ENCODE measurements around the gene MED29.
"Not testable (repeated sequence)": the region's sequence is repeated elsewhere in the genome, so short reads cannot be mapped to it uniquely, and the experiment has no call there.

The MED29 gene

DNA sequence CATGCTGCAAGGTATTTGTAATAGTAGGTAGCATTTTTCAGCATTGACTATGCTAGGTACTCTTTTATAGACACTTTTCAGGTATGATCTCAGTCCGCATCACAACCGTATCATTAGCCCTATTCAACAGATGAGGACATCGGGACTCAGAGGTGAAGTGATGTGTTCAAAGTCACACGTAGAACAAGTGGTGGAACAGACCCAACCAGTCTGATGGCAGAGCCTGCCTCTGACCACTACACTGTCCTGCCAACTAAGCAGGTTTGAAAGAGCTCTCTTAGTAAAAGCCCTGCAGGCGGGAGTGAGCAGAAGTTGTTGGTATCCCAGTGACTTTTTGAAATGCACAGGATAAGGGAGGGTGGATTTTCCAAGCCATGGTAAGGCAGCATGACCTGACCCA lies 20.4 kb upstream of the MED29 start:
- no peak for DNase-seq (ENCODE audit: extremely low read depth in 1 of 2, low read depth in 1 of 2)

DNA sequence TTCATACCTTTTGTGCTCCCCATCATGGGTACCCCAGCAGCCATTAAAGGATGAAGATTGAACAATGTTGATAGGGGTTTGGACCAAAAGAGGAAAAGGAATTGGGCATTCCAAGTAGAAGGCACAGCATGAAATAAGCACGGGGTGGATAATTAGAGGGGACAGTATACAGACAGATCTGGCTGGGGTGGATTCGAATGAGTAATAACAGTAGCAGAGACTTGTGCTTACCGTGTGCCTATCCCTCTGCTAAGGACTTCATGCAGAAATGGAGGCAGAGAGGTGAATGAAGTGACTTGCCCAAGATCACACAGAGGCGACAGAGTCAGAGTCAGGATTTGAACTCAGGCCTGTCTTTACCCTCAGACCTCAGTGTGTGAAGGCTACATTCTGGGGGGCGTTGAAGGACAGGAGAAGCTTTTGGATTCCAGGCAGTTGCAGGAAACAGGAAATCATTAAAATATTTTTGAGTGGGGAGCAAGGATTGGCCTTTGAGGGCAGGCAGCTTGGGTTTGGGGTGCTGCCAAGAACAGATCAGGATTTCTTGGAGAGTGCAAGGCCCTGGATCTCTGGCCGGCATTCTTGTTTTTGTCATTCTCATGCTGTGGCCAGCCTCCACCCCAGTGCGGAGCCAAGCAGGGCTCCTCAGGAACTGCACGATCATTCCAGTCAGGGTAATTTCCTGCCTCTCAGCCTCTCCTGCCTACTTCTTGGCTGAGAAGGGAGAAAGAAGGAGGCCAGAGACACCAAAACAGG lies 19.0 kb upstream of the MED29 start:
- DNase-seq (ENCODE audit: extremely low read depth in 1 of 2, low read depth in 1 of 2): no peak

DNA sequence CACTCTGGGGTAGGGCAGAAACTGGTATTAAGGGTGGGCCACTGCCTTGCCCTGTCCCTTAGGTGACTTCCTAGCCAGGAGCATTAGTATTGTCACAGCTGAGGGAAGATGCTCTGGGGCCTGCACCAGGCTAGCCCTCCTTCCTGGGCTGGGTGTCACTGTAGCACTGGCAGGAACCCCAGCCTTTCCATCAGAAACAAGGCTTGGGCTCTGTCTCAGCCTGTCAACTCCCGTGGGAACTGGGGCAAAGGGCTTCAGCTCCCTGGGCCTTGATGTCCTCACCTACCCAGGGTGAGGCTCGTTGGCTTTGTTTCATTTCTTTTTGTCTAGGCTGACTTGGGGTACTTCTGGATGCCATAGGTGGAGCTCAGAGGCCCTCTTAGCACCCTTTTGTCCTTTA lies 18.2 kb upstream of the MED29 start:
- no peak for DNase-seq (ENCODE audit: extremely low read depth in 1 of 2, low read depth in 1 of 2)

DNA sequence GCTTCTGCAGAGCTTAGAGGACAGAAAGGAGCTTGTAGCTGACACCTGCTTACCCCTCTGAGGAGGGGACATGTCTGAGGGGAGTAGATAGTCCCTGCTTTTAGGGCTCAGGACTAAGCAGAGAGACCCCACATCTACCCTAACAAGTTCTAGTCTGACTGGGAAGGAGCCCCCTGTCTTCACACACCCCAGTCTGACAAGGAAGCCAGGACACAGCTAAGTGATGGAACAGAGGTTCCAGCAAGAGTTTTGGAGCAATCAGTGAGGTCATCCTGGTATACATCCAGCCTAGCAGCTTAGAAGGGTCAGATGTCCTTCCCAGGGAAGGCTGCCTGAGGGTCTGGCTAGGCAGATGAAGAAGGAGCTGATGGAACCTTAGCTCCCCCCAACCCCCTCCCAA lies 15.2 kb upstream of the MED29 start:
- DNase-seq (ENCODE audit: extremely low read depth in 1 of 2, low read depth in 1 of 2): no peak

DNA sequence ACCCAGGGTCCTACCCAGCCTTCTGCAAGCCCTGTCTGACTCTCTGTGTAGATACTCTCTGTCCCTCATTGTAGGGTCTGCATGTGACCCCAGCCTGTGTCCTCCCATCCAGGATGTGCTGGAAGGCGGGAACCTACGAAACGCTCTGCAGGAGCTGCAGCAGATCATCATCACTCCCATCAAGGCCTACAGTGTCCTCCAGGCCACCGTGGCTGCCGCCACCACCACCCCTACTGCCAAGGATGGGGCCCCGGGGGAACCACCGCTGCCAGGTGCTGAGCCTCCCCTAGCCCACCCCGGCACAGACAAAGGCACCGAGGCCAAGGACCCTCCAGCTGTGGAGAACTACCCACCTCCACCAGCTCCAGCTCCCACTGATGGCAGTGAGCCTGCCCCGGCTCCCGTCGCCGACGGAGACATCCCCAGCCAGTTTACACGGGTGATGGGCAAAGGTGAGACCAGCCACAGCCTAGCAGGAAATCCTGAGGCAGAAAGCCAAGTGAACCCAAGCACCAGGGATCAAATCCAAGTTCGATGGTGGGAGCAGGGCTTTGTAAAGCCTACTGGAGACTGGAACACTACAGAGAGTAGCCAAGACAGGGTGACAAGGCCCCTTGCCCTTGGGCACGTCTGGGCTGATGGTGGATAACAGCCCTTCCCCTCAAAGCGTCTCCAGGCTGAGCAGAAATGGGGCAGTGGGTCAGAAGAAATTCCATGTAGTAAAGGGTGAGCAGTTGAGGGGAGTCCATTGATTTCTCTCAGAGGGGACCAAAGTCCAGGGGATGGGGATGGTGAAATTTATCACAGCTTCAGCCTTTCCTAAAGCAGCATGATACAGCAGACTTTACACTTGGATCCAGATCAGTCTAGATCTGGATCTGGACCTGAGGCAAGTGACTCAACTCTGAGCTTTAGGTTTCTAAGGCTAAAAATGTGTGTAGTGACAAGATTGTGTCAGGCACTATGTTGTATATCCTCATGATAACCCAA lies 13.5 kb upstream of the MED29 start:
- no peak for DNase-seq (ENCODE audit: extremely low read depth in 1 of 2, low read depth in 1 of 2)

DNA sequence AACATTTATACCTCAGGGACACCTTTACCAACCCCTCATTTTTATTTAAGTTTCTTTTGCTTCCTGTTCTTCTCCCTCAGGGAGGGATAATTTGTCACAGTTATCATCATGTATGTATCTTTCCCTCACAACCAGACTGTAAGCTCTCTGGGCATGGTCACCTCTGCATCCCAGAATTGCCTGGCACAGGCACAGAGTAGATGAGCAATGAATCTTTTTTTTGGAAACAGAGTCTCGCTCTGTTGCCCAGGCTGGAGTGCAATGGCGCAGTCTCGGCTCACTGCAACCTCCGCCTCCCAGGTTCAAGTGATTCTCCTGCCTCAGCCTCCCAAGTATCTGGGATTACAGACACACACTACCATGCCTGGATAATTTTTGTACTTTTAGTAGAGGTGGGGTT lies 11.8 kb upstream of the MED29 start:
- not testable (repeated sequence) for DNase-seq (ENCODE audit: extremely low read depth in 1 of 2, low read depth in 1 of 2)

DNA sequence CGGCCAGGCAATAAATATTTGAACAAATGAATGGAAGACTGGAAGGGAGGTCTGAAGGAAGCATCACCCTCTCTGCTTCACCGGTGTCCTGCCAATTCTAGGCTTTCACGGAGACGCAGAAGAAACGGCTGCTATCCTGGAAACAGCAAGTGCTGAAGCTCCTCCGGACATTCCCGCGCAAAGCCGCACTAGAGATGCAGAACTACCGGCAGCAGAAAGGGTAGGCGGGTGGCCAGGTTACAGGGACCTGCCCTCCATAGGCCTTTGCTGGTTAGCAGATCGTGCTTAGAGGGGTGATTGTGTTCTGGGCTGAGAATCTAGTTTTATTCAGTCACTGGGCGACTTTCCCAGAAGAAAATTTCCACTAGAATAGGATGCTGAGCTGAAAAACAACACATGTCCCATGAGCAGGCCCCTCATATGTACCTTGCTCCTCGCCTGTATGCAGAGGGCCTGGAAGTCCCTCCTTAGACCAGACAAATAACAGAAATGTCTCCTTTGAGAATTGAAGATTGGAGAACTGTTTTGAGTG lies 11.2 kb upstream of the MED29 start:
- DNase-seq (ENCODE audit: extremely low read depth in 1 of 2, low read depth in 1 of 2): no peak

DNA sequence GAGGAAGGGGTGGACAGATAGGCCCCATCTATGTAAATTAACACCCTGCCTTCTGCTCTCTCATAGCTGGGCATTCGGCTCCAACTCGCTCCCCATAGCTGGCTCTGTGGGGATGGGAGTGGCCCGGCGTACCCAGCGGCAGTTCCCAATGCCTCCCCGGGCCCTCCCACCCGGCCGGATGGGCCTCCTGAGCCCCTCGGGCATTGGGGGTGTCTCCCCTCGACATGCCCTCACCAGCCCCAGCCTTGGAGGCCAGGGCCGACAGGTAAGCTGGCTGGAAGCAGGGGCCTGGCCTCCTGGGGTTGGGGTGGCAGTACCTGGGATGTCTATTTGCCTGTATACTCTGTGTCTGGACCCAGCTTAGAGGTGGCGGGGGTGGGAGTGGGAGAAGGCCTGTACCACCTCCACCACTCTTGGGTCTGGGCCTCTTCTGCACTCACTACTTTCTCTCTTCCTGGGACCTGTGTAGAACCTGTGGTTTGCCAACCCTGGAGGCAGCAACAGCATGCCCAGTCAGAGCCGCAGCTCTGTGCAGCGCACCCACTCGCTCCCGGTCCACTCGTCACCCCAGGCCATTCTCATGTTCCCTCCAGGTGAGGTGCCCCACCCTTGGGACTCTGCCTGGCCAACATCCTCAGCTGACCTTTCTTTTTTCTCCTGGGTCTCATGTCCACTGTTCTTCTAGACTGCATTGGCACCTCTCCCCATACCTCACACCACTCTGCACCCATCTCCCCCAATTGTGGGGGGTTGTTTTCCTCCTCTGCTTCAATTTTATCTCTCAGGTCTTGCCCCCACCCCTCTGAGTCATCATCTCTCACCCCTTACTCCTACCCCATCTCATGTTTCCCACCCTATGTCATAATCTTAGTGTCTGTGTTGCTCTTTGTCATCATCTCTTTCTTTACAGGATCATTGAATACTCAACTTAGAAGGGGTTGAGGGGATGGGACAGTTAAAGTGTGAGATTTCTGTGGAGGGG lies 10.4 kb upstream of the MED29 start:
- DNase-seq (ENCODE audit: extremely low read depth in 1 of 2, low read depth in 1 of 2): no peak

DNA sequence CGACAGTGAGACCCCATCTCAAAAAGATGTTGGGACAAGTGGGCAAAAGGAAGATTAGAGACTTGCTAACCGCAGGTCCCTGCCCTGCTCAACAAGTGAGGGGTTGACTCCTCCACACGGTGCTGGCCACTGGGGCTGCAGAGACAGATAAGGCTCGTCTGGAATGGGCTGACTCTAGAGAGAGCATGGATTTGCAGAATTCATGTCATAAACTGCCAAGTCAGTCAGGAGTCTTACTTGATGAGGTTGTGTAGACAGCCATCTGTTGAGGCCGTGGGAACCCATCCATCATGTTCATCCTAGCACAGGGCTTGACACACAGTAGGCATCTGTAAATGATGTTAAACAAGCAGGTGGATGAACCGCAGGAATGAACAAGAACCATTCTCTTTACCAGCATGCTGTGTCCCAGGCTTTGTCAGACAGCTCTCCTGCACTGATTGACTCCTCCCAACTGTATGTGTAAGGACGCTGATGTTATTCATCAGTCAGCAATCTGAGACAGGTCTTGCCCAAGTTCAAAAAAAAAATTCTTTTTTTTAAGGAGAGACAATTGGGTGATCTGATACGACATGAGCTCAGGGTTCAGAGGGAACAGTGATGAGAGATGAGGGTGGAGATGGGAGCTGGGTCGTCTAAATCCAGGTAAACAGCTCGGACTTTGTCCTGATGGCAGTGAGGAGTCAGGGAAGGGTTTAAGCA lies 9.1 kb upstream of the MED29 start:
- DNase-seq (ENCODE audit: extremely low read depth in 1 of 2, low read depth in 1 of 2): no peak

DNA sequence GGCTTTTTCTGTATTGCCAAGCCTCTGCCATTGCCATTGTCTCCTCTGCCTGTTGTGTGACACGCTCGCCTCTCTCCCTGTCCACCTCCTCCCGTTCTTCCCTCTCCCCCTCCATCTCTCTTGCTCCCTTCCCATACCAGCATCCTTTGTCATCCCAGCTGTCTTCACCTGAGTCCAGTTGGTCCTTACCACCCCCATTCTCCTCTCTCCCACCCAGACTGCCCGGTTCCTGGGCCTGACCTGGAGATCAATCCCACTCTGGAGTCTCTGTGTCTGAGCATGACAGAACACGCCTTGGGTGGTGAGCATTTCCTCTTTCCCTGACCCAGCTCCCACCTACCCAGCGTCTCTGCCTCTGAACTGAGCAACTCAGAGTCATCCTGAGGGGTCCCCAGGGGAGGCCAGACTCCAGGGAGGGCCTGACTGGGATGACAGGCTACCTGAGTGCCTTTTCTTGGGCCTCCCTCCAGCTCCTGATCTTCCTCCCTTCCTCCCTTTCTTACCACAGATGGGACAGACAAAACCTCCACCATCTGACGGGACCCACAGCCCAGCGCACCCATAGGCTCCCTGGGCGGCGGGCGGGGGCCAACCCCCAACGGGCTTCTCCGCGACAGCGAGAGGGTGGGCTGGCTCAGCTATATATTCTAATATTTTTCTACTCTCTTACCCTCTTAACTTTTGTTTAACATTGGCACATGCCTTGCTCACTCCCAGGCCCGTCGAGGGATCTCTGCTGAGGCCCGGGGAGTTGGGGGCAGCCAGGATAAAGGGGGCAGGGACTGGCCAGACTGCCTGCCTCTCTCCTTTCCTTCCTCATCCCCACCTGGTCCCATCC lies 8.0 kb upstream of the MED29 start:
- no peak for DNase-seq (ENCODE audit: extremely low read depth in 1 of 2, low read depth in 1 of 2)

DNA sequence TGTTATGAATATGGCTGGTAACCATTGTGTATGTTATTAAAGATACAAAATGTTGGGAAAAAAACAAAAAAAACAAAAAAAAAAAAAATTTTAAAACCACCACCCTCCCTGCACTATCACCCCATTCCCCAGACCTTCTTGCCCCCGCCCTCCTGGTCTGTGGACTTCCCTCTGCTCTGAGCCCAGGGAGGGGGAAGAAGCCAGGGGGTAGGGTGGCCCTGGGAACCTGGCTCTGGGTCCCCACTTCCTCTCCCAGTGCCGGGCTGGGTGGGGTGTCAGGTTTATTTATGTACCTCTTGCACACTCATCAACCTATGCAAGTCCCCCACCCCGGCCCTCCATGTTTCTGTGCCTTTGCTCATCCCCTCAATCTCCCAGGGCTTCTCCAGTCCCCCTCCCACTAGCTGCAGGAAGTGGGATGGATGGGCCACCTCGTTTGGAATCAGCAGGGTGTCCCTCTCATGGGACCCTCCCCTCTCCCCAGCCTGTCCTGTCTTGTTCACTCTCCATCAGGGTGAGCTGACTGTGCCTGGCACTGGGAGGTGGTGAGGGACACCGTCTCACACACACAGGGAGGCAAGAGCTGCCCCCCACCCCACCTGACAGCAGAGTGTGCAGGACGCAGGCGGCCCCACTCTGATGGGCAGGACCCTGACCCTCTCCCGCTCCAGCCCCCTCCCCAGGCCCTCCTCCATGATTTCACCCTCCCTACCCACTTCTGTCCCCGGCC lies 6.2 kb upstream of the MED29 start:
- no peak for DNase-seq (ENCODE audit: extremely low read depth in 1 of 2, low read depth in 1 of 2)

DNA sequence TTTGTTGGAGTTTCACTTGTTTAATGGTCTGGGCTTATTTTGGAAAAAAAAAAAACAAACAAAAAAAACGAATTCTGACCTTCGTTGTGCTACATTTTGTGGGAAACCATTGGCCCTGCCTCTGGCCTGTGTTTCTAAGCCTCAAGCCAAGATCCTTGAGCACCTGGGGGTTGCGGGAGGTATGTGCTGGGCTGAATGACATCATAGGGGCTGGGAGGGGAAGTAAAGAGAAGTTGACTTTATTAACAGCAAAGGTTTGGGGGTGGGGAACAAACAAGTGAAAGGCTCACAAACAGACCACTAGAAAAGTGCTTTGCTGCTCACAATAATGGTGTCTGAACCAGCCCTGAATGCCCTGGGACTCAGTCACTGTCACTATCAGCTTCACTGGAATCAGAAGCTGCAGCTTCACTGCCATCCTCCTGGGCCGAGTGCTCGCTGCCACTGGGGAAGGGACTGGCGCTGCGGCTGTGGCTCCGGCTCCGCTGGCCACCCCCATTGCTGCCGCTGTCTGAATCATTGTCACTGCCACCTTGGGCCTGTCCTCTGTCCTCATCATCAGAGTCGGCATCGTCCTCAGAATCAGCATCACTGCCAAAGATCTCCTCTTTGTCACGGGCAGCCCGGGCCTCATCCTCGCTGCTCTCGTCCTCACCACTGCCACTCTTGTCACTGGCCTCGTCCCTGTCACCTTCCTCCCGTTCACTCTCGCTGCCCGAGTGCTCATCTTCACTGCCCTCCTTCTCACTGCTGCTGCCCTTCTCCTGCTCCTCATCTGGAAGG lies 5.4 kb upstream of the MED29 start:
- DNase-seq (ENCODE audit: extremely low read depth in 1 of 2, low read depth in 1 of 2): no peak

DNA sequence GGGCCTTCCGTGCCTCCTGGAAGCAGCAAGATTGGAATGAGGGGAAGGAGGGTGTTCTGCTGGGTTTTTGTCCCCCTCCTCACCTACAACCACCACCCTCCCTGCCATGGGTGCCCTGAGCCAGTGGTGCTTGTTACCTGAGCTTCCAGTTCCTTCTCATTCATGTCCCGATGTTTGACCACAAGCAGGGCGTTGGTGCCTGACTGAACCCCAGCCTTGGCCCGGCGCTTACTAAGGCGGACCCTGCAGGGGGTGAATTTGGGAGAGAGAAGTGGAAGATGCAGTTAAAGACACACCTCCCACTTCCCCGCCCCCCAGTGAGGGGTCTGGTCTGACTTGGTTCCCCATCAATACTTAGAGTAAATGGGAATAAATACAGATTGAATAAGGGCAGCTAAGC lies 4.6 kb upstream of the MED29 start:
- DNase-seq (ENCODE audit: extremely low read depth in 1 of 2, low read depth in 1 of 2): no peak

DNA sequence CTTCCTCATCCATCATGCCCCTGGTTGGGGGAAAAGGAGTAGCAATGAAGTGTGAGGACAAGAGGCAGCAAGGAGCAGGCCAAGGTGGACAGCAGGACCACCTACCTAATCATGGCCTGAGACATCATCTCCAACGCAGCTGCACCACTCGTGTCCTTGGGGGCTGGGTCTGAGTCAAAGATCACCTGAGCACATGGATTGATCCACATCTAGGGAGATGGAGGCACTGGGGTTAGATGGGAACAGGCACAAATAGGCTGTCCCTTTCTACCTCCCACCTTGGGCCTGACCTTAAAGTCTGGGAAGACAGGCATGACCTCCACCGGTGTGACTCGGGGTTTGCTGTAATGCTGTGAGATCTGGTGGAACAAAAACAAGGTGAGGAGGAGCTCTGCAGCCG lies 2.5 kb upstream of the MED29 start:
- no peak for DNase-seq (ENCODE audit: extremely low read depth in 1 of 2, low read depth in 1 of 2)

DNA sequence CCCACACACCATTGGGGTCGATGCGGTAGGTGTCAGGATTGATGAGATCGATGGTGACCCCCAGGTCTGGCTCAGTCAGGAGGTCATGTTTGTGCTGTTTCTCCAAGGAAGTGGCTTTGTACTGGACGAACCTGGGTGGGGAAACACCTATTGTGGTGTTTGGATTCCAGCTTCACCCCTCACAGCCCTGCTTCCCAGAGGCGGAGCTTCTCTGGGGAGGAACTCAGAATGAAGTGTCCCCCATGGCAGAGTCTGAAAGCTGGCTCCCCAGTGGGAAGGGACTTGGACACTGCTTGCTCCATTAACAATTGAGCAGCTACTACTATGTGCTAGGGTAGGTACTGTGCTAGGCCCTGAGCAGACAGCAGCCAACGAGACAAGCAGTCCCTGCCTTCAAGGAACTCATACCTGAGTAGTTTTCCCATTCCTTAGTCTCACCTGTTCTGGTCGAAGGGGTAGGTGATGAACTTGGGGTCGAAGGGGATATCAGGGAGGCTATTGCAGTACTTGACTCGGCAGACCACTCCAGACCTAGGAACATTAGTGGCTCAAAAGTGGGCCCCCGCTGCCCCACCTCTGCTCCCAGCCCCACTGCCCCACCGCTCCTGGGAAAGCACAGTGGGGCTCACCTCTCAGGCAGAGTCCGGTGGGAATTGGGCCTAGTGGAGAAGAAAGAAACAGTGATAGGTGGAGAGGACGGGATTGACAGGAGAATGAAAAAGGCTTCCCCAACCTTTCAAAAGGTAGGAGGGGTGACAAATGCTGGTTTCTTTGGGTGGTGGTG lies 1.4 kb upstream of the MED29 start:
- no peak for DNase-seq (ENCODE audit: extremely low read depth in 1 of 2, low read depth in 1 of 2)

DNA sequence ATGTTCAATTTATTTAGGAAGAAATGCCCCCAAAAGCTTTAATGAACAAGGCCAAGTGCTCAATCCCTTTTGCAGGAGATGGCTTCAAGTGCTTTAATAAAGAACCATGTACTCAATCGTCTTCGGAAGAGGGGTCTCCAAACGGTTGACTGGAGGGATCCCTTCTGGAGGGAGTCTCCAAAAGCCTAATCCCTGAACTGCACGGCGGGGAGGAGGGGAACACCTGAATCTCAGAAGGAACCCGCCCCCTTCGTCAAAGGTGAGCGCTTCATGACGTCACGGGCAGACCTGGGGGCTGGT lies 777 bp upstream of the MED29 start:
- no peak for DNase-seq (ENCODE audit: extremely low read depth in 1 of 2, low read depth in 1 of 2)

Measured in stimulated activated CD8-positive, alpha-beta memory T cell treated with anti-CD3 and anti-CD28 coated beads, Interleukin-7, amount 100 ng/mL, for 48 hours (primary cell).